H1 (cell line): ENCODE measurements around the gene PGF. TPM values are rescaled to one million over a fixed set of nuclear protein-coding genes. Genes with fewer than 3 reads are reported as not detected.

Experiments
- CTCF ChIA-PET: fragments of 300-600 bp; sonication (Branson Sonifier 250); formaldehyde crosslinking; loops from one replicate; lab custom pipeline; 2021; ENCODE audit not compliant: partially characterized antibody; lab: Charles Lee
- POLR2A ChIA-PET: fragments of 300-600 bp; sonication (Branson Sonifier 250); formaldehyde crosslinking; loops from one replicate; lab custom pipeline; 2021; ENCODE audit warnings: inconsistent platforms; ENCODE audit not compliant: partially characterized antibody; lab: Charles Lee
- DNase-seq, 2 experiments: peaks; one replicate each; pipeline versions ENCODE4 v3.0.0 to v3.0.0-alpha.2; 2010 to 2022; ENCODE audit warnings: low spot score in 2 of 2, low read depth in 1 of 2, mixed read lengths in 1 of 2
- FAIRE-seq: peaks from 2 replicates; lab custom pipeline; 2011; peaks lifted over from hg19 to GRCh38; lab: Jason Lieb, UNC
- H2AFZ ChIP-seq: 2 replicates; pipeline ENCODE4 v1.8.1; 2012; ENCODE audit warnings: low read length, inconsistent platforms
- H2AK5ac ChIP-seq: 2 replicates; pipeline ENCODE4 v1.6.1; 2013; ENCODE audit warnings: low read depth, low read length
- H2BK120ac ChIP-seq: replicated peaks from 2 replicates; pipeline ENCODE3; 2013; ENCODE audit warnings: low read depth, low read length, inconsistent platforms
- H2BK12ac ChIP-seq: 2 replicates; pipeline ENCODE4 v1.6.1; 2013; ENCODE audit warnings: low read depth, low read length
- H2BK15ac ChIP-seq: 2 replicates; pipeline ENCODE4 v1.6.1; 2013; ENCODE audit warnings: low read length
- H2BK20ac ChIP-seq: 2 replicates; pipeline ENCODE4 v1.6.1; 2013; ENCODE audit warnings: low read length
- H2BK5ac ChIP-seq: 2 replicates; pipeline ENCODE4 v1.6.1; 2013; ENCODE audit warnings: low read depth, low read length
- H3K14ac ChIP-seq: 2 replicates; pipeline ENCODE4 v1.6.1; 2013; ENCODE audit warnings: inconsistent platforms; ENCODE audit not compliant: insufficient read length
- H3K18ac ChIP-seq: 2 replicates; pipeline ENCODE4 v1.6.1; 2013; ENCODE audit warnings: low read length; ENCODE audit errors: extremely low read depth
- H3K23ac ChIP-seq: 2 replicates; pipeline ENCODE4 v1.6.1; 2013; ENCODE audit warnings: inconsistent platforms; ENCODE audit not compliant: insufficient read length
- H3K23me2 ChIP-seq: 2 replicates; pipeline ENCODE4 v1.6.1; 2013; ENCODE audit warnings: low read depth, low read length
- H3K27ac ChIP-seq: 2 replicates; pipeline ENCODE4 v1.6.1; 2011; ENCODE audit warnings: low read depth, low read length, inconsistent platforms
- H3K27me3 ChIP-seq, 4 experiments: replicated peaks in 1 of 4; 1 replicate in 1 of 4; 2 replicates in 3 of 4; pipeline versions ENCODE4 v1.6.1 to v1.8.1; 2011 to 2013; ENCODE audit warnings: low read length in 3 of 4, mild to moderate bottlenecking in 3 of 4, inconsistent platforms in 2 of 4, mixed read lengths in 2 of 4, moderate library complexity in 1 of 4; ENCODE audit not compliant: control insufficient read depth in 3 of 4, insufficient read depth in 3 of 4; ENCODE audit errors: extremely low read depth in 1 of 4
- H3K36me3 ChIP-seq, 4 experiments: 2 replicates each; pipeline versions ENCODE4 v1.6.1 to v1.8.1; 2011 to 2013; ENCODE audit warnings: mild to moderate bottlenecking in 4 of 4, low read length in 3 of 4, moderate library complexity in 2 of 4, control low read depth in 1 of 4, inconsistent platforms in 1 of 4; ENCODE audit not compliant: insufficient read depth in 4 of 4, control insufficient read depth in 2 of 4
- H3K4ac ChIP-seq: replicated peaks from 2 replicates; pipeline ENCODE3; 2013; ENCODE audit warnings: low read length, low read depth, mixed read lengths, inconsistent platforms; ENCODE audit not compliant: insufficient read length
- H3K4me1 ChIP-seq, 4 experiments: replicated peaks in 1 of 4; 1 replicate in 1 of 4; 2 replicates in 3 of 4; pipeline versions ENCODE4 v1.6.1 to v1.8.1; 2011 to 2013; ENCODE audit warnings: low read length in 3 of 4, inconsistent platforms in 2 of 4, mixed read lengths in 1 of 4; ENCODE audit not compliant: insufficient read depth in 4 of 4, control insufficient read depth in 3 of 4
- H3K4me2 ChIP-seq, 2 experiments: 2 replicates each; pipeline versions ENCODE4 v1.6.1 to v1.8.1; 2011 to 2013; ENCODE audit warnings: low read depth in 2 of 2, low read length in 2 of 2, control low read depth in 1 of 2, inconsistent platforms in 1 of 2, mild to moderate bottlenecking in 1 of 2; ENCODE audit not compliant: insufficient read depth in 1 of 2
- H3K4me3 ChIP-seq, 4 experiments: fragments of 200-600, 300-600 bp in 1 of 4; sonication (generic), shearing (Covaris generic), sonication (Bioruptor Twin) in 1 of 4; 2 replicates each; pipeline versions ENCODE4 v1.5.1 to v1.8.1; 2011 to 2016; ENCODE audit warnings: low read length in 4 of 4, low read depth in 3 of 4, control low read depth in 2 of 4, inconsistent platforms in 2 of 4, mild to moderate bottlenecking in 2 of 4, mixed read lengths in 1 of 4, moderate library complexity in 1 of 4; ENCODE audit not compliant: insufficient read depth in 2 of 4; ENCODE audit errors: extremely low read depth in 1 of 4
- H3K56ac ChIP-seq: replicated peaks from 2 replicates; pipeline ENCODE3; 2013; ENCODE audit warnings: low read depth, mild to moderate bottlenecking, mixed read lengths, low read length, inconsistent platforms; ENCODE audit not compliant: insufficient read length
- H3K79me1 ChIP-seq: 2 replicates; pipeline ENCODE4 v1.6.1; 2013; ENCODE audit warnings: low read depth, low read length, control low read depth
- H3K79me2 ChIP-seq, 2 experiments: 2 replicates each; pipeline versions ENCODE4 v1.6.1 to v1.8.1; 2012 to 2013; ENCODE audit warnings: low read length in 2 of 2, mild to moderate bottlenecking in 2 of 2, inconsistent platforms in 1 of 2; ENCODE audit not compliant: insufficient read depth in 2 of 2, control insufficient read depth in 1 of 2
- H3K9ac ChIP-seq, 4 experiments: replicated peaks in 1 of 4; 1 replicate in 1 of 4; 2 replicates in 3 of 4; pipeline versions ENCODE4 v1.6.1 to v1.8.1; 2011 to 2013; ENCODE audit warnings: low read depth in 3 of 4, low read length in 3 of 4, control low read depth in 2 of 4, mild to moderate bottlenecking in 2 of 4, moderate library complexity in 2 of 4, inconsistent platforms in 1 of 4; ENCODE audit errors: extremely low read depth in 1 of 4
- H3K9me3 ChIP-seq, 2 experiments: 2 replicates each; pipeline versions ENCODE4 v1.6.1 to v1.8.1; 2012 to 2013; ENCODE audit warnings: mild to moderate bottlenecking in 2 of 2, moderate library complexity in 2 of 2, control low read depth in 1 of 2, inconsistent platforms in 1 of 2, low read depth in 1 of 2, low read length in 1 of 2, mixed read lengths in 1 of 2; ENCODE audit not compliant: insufficient read depth in 2 of 2
- H4K20me1 ChIP-seq, 2 experiments: replicated peaks in 1 of 2; 2 replicates each; pipeline versions ENCODE3 to v1.8.1; 2011 to 2013; ENCODE audit warnings: inconsistent platforms in 2 of 2, low read length in 2 of 2, mild to moderate bottlenecking in 1 of 2; ENCODE audit not compliant: insufficient read depth in 2 of 2, control insufficient read depth in 1 of 2
- H4K5ac ChIP-seq: 2 replicates; pipeline ENCODE4 v1.6.1; 2013; ENCODE audit warnings: low read length, low read depth, mixed read lengths, inconsistent platforms; ENCODE audit not compliant: insufficient read length
- H4K8ac ChIP-seq: 2 replicates; pipeline ENCODE4 v1.8.0; 2013; ENCODE audit warnings: mild to moderate bottlenecking, moderate library complexity, low read length, inconsistent platforms; ENCODE audit not compliant: insufficient read depth; ENCODE audit errors: extremely low read depth
- H4K91ac ChIP-seq: replicated peaks from 2 replicates; pipeline ENCODE3; 2013; ENCODE audit warnings: low read length, mixed read lengths, inconsistent platforms; ENCODE audit not compliant: insufficient read length
- CBX8 ChIP-seq: fragments of 300-800, 300-1000 bp; sonication (generic); IDR thresholded peaks from 2 replicates; pipeline ENCODE4 v1.7.1; 2016; ENCODE audit warnings: low read depth, low read length, borderline replicate concordance
- CHD2 ChIP-seq: IDR thresholded peaks from 2 replicates; pipeline ENCODE4 v1.6.1; 2012; ENCODE audit warnings: low read length, improper control_type of control experiment
- MAFK ChIP-seq: IDR thresholded peaks from 2 replicates; pipeline ENCODE4 v1.6.1; 2012; ENCODE audit warnings: low read depth, mild to moderate bottlenecking, improper control_type of control experiment, low read length
- NRF1 ChIP-seq: IDR thresholded peaks from 2 replicates; pipeline ENCODE4 v1.6.1; 2011; ENCODE audit warnings: mild to moderate bottlenecking, low read depth, low read length, improper control_type of control experiment
- SIN3A ChIP-seq, 2 experiments: IDR thresholded peaks in 1 of 2; conservative IDR thresholded peaks in 1 of 2; 2 replicates each; pipeline ENCODE4 v1.6.1; 2011 to 2012; ENCODE audit warnings: low read length in 2 of 2, improper control_type of control experiment in 1 of 2, low read depth in 1 of 2, mild to moderate bottlenecking in 1 of 2
- SIX5 ChIP-seq: IDR thresholded peaks from 2 replicates; pipeline ENCODE4 v1.6.1; 2011; ENCODE audit warnings: mild to moderate bottlenecking, low read depth, low read length
- SUZ12 ChIP-seq: fragments of 200-600 bp; sonication (generic); IDR thresholded peaks from 2 replicates; pipeline ENCODE4 v1.6.1; 2012; ENCODE audit warnings: mild to moderate bottlenecking, inconsistent platforms, low read length, moderate library complexity, mixed read lengths
- TEAD4 ChIP-seq: IDR thresholded peaks from 2 replicates; pipeline ENCODE4 v1.6.1; 2012; ENCODE audit warnings: low read depth, low read length, inconsistent platforms, mixed read lengths
- ZNF274 ChIP-seq: IDR thresholded peaks from 2 replicates; pipeline ENCODE4 v1.7.0; 2012; ENCODE audit warnings: low read length, borderline replicate concordance; ENCODE audit errors: extremely low read depth
- WGBS, 2 experiments: shearing (Covaris generic) in 1 of 2; methylation state at CpG; one replicate each; pipeline versions ENCODE4 v1.1.6 to v1.1.7; 2013 to 2015; ENCODE audit warnings: low lambda C conversion rate in 2 of 2, mixed read lengths in 2 of 2, inconsistent platforms in 1 of 2, low coverage in 1 of 2, missing lambda C conversion rate in 1 of 2; ENCODE audit not compliant: insufficient replicate concordance in 2 of 2, insufficient coverage in 1 of 2, insufficient read length in 1 of 2; ENCODE audit errors: extremely low coverage in 1 of 2, missing lambda C conversion rate in 1 of 2; 5-methylcytosine and 5-hydroxymethylcytosine counted together
- polyA plus RNA-seq, 7 experiments: library from polyadenylated mRNA; depleted of rRNA in 3 of 7; stranded (reverse) in 5 of 7; unstranded in 2 of 7; fragments of >200 nt in 5 of 7; fragments of 200-250 nt in 2 of 7; gene quantifications; 1 replicate in 5 of 7; 2 replicates in 1 of 7; 4 replicates in 1 of 7; pipeline versions ENCODE4 v1.2.1 to v1.2.3, GENCODE V29; 2011 to 2013; ENCODE audit warnings: missing spikeins in 2 of 7, mixed read lengths in 2 of 7
- total RNA-seq: library from RNA; stranded (reverse); fragmentation: NEBNext Ultra II Directional; extraction: Animal tissue kit (Norgen Biotek cat#: 25700); gene quantifications from 2 replicates; pipeline ENCODE4 v1.2.1, GENCODE V29; 2021
- TF ChIP-seq, protein P1 (sequence below): IDR thresholded peaks from 2 replicates; pipeline ENCODE4 v1.6.1; 2011; ENCODE audit warnings: low read length, improper control_type of control experiment
- TF ChIP-seq, protein P2 (sequence below): IDR thresholded peaks from 2 replicates; pipeline ENCODE4 v1.6.1; 2011; ENCODE audit warnings: low read depth, mild to moderate bottlenecking, low read length; ENCODE audit not compliant: insufficient read depth

Gene PGF
- total and polyA plus RNA-seq, 2 of the 8 experiments (the other 6 are each of a cell fraction or from before 2014, with no cell fraction given): 2.1 to 4.1 TPM

DNA sequence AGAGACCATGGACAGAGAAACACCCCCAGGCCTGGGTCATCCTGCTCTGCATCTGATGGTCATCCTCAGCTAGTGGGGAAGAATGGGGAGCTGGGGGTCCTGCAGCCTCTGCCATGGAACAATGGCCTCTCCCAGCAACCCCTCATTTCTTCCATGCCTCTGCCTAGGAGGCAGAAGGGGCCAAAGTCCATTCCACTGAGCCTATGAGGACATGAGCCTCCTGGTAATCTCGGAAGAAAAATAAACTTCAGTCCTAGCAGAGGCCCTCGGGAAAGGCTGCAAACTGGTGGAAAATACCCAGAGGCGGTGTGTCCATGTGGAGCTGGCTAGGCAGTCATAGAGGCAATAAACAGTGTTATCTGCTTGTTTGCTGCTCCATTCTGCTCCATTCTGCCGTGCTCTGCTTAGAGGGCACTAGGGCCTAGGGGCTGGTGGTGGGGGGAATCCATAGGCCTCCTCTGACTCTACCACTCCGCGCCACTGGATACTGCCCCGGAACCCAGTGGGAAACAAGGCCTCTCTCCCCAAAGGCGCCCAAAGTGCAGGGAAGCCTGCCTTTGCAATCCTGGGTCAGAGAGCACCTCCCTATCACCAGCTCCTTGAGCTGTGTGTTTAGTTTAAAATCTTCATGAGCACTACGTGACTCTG is 4.5 kb downstream of the PGF start:
- H3K4ac ChIP-seq: no peak overlapping the region
- H3K56ac ChIP-seq: no peak overlapping the region
- no peak overlapping the region for H2AK5ac ChIP-seq
- no peak overlapping the region for H4K91ac ChIP-seq
- no peak overlapping the region for H3K27ac ChIP-seq
- no peaks in the 10 kb centered on the region for H4K20me1 ChIP-seq
- no peak overlapping the region for H3K23ac ChIP-seq
- H2BK120ac ChIP-seq: no peak overlapping the region
- peaks cover 0 to 27% (median 11%) of the 10 kb centered on the region in 4 experiments; a peak in 6 of 7 replicates for H3K4me1 ChIP-seq
- no peak overlapping the region for H2AFZ ChIP-seq
- H3K79me1 ChIP-seq: no peaks in the 10 kb centered on the region
- no peak overlapping the region for H4K5ac ChIP-seq
- H2BK12ac ChIP-seq: no peak overlapping the region
- no peak overlapping the region for H2BK5ac ChIP-seq
- H3K36me3 ChIP-seq: no peaks in the 10 kb centered on the region
- H3K79me2 ChIP-seq: no peaks in the 10 kb centered on the region
- WGBS, 2 experiments: 93% methylated on average over 7 of the region's 9 CpGs; no CpG with 5 or more reads in 1 of the 2 experiments
- H2BK20ac ChIP-seq: no peak overlapping the region
- H3K23me2 ChIP-seq: peaks cover 10% of the 10 kb centered on the region
- no peaks in the 10 kb centered on the region for H3K9me3 ChIP-seq
- no peak for DNase-seq
- ChIA-PET POLR2A (interaction anchor here (0.6 to 1.6 kb wide), 2 partner anchors 29 to 76 kb away, joined by 4 read pairs; partner anchors contain the start of gene RPS6KL1), CTCF (interaction anchor here (0.6 to 5.3 kb wide), 5 partner anchors 17 to 156 kb away, joined by 3 to 33 read pairs (median 6); partner anchors contain the start of gene EIF2B2)
- no peak for FAIRE-seq
- H2BK15ac ChIP-seq: no peak overlapping the region
- no peak overlapping the region for H3K4me3 ChIP-seq
- H3K27me3 ChIP-seq: peaks cover 0 to 11% (median 8%) of the 10 kb centered on the region in 4 experiments; a peak in 5 of 7 replicates
- H3K9ac ChIP-seq: no peak overlapping the region
- no peak overlapping the region for H3K4me2 ChIP-seq
- H4K8ac ChIP-seq: no peak overlapping the region
- no peak overlapping the region for H3K14ac ChIP-seq
- H3K18ac ChIP-seq: no peak overlapping the region
- TF ChIP-seq, protein P1, sequence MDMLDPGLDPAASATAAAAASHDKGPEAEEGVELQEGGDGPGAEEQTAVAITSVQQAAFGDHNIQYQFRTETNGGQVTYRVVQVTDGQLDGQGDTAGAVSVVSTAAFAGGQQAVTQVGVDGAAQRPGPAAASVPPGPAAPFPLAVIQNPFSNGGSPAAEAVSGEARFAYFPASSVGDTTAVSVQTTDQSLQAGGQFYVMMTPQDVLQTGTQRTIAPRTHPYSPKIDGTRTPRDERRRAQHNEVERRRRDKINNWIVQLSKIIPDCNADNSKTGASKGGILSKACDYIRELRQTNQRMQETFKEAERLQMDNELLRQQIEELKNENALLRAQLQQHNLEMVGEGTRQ: no peak
- TF ChIP-seq SIX5 (no peak), ZNF274 (no peak), NRF1 (no peak), MAFK (no peak), SUZ12 (no peak), TEAD4 (no peak), CBX8 (no peak), SIN3A (conservative IDR thresholded peaks at IDR 0.05 in 1 of 2, IDR thresholded peaks at IDR 0.05 in 1 of 2; ENCODE audit: low read depth in 1 of 2, low read length in 2 of 2) (no peak), CHD2 (no peak)
- TF ChIP-seq, protein P2, sequence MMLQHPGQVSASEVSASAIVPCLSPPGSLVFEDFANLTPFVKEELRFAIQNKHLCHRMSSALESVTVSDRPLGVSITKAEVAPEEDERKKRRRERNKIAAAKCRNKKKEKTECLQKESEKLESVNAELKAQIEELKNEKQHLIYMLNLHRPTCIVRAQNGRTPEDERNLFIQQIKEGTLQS: no peak
